HepG2 (cell line): ENCODE results near the gene ZC3H18. TPM values are rescaled to one million over a fixed set of nuclear protein-coding genes. Genes with fewer than 3 reads are reported as not detected.

Experiments
- ATAC-seq: fragments of 200-7000 bp; cut with Tn5 transposase; 3 replicates; pipeline ENCODE4 v1.9.1; 2020; ENCODE audit warnings: mild to moderate bottlenecking, moderate library complexity
- BruUV-seq: library from RNA; stranded (reverse); fragments of 400-500 nt; replicated peaks from 2 replicates; lab custom pipeline; 2021; lab: Mats Ljungman, UMichigan
- CTCF ChIA-PET: fragments of 300-600 bp; formaldehyde crosslinking; extraction: SDS; loops from one replicate; lab custom pipeline; 2021; ENCODE audit warnings: low total read pairs, inconsistent platforms, low intra/inter-chr PET ratio; lab: Yijun Ruan, JAX
- POLR2A ChIA-PET: fragments of 350-600 bp; sonication (Branson Sonifier 250); formaldehyde crosslinking; loops from one replicate; lab custom pipeline; 2020; ENCODE audit warnings: antibody characterized with exemption, inconsistent platforms; lab: Yijun Ruan, JAX
- DNase-seq: peaks from one replicate; pipeline ENCODE4 v3.0.0-alpha.2; 2015; ENCODE audit warnings: low spot score
- FAIRE-seq: peaks from 3 replicates; lab custom pipeline; 2011; peaks lifted over from hg19 to GRCh38; lab: Jason Lieb, UNC
- H2AFZ ChIP-seq: one replicate; pipeline ENCODE4 v1.6.1; 2011; ENCODE audit warnings: low read length, inconsistent platforms
- H3K27ac ChIP-seq: fragments of 300-600 bp; 3 replicates; pipeline ENCODE4 v1.8.0; 2011; ENCODE audit warnings: mixed run types, mild to moderate bottlenecking, mixed read lengths, low read length, inconsistent platforms; ENCODE audit not compliant: insufficient read depth; ENCODE audit errors: extremely low read length
- H3K27me3 ChIP-seq, 2 experiments: fragments of 200-600 bp in 1 of 2; 2 replicates in 1 of 2; 3 replicates in 1 of 2; pipeline versions ENCODE4 v1.6.0 to v1.8.0; 2011; ENCODE audit warnings: low read length in 2 of 2, mild to moderate bottlenecking in 2 of 2, moderate library complexity in 2 of 2, inconsistent platforms in 1 of 2; ENCODE audit not compliant: insufficient read depth in 2 of 2, control insufficient read depth in 1 of 2
- H3K36me3 ChIP-seq, 2 experiments: fragments of 200-600 bp in 1 of 2; replicated peaks in 1 of 2; 2 replicates in 1 of 2; 3 replicates in 1 of 2; pipeline versions ENCODE4 v1.5.1 to v1.8.0; 2011; ENCODE audit warnings: low read length in 2 of 2, inconsistent platforms in 1 of 2; ENCODE audit not compliant: insufficient read depth in 2 of 2, control insufficient read depth in 1 of 2
- H3K4me1 ChIP-seq: 2 replicates; pipeline ENCODE4 v1.5.1; 2012; ENCODE audit warnings: low read length, inconsistent platforms; ENCODE audit not compliant: insufficient read depth
- H3K4me2 ChIP-seq: 2 replicates; pipeline ENCODE4 v1.6.0; 2011; ENCODE audit warnings: low read depth, low read length, inconsistent platforms
- H3K4me3 ChIP-seq, 3 experiments: fragments of 200-600 bp in 1 of 3; sonication (generic), shearing (Covaris generic) in 1 of 3; replicated peaks in 1 of 3; 2 replicates each; pipeline ENCODE4 v1.5.1; 2011 to 2016; ENCODE audit warnings: low read length in 3 of 3, inconsistent platforms in 2 of 3, low read depth in 2 of 3, mild to moderate bottlenecking in 2 of 3, control low read depth in 1 of 3, mixed read lengths in 1 of 3; ENCODE audit not compliant: insufficient read depth in 1 of 3
- H3K79me2 ChIP-seq: one replicate; pipeline ENCODE4 v1.6.1; 2011; ENCODE audit warnings: low read length, inconsistent platforms; ENCODE audit not compliant: insufficient read depth
- H3K9ac ChIP-seq: 2 replicates; pipeline ENCODE4 v1.6.0; 2011; ENCODE audit warnings: mild to moderate bottlenecking, low read depth, low read length, inconsistent platforms; ENCODE audit not compliant: insufficient read depth
- H3K9me3 ChIP-seq: 2 replicates; pipeline ENCODE4 v1.5.1; 2012; ENCODE audit warnings: mild to moderate bottlenecking, low read length
- H4K20me1 ChIP-seq: 2 replicates; pipeline ENCODE4 v1.6.0; 2011; ENCODE audit warnings: inconsistent platforms, mild to moderate bottlenecking, low read length, moderate library complexity; ENCODE audit not compliant: insufficient read depth
- AGO2 ChIP-seq: fragments of 200-400 bp; formaldehyde crosslinking; optimal IDR thresholded peaks from 2 replicates; pipeline ENCODE3; 2017; ENCODE audit warnings: mild to moderate bottlenecking, low read depth, low read length, moderate library complexity
- HNF4G ChIP-seq, 2 experiments: sonication (generic) in 1 of 2; formaldehyde crosslinking in 1 of 2; IDR thresholded peaks; 2 replicates each; pipeline versions ENCODE4 v1.4.0 to v1.6.1; 2011 to 2020; ENCODE audit warnings: borderline replicate concordance in 2 of 2, low read depth in 2 of 2, mild to moderate bottlenecking in 2 of 2, low read length in 1 of 2, missing genetic modification reagents in 1 of 2, moderate library complexity in 1 of 2
- MTF2 ChIP-seq: sonication (generic); formaldehyde crosslinking; IDR thresholded peaks from 2 replicates; pipeline ENCODE4 v1.5.0; 2020; ENCODE audit warnings: missing genetic modification reagents, borderline replicate concordance
- MXD1 ChIP-seq: sonication (generic); formaldehyde crosslinking; IDR thresholded peaks from 2 replicates; pipeline ENCODE4 v1.4.0; 2020; ENCODE audit warnings: mild to moderate bottlenecking, missing genetic modification reagents
- POLR2G ChIP-seq: fragments of 200-400 bp; formaldehyde crosslinking; IDR thresholded peaks from 2 replicates; pipeline ENCODE4 v1.6.1; 2018; ENCODE audit warnings: mild to moderate bottlenecking, low read depth, low read length, moderate library complexity
- RBM22 ChIP-seq: fragments of 200-400 bp; formaldehyde crosslinking; optimal IDR thresholded peaks from 2 replicates; pipeline ENCODE3; 2017; ENCODE audit warnings: mild to moderate bottlenecking, low read length, moderate library complexity
- RBM39 ChIP-seq: fragments of 200-400 bp; formaldehyde crosslinking; IDR thresholded peaks from one replicate; pipeline ENCODE4 v1.6.1; 2018; ENCODE audit warnings: antibody characterized with exemption, mild to moderate bottlenecking, low read depth, low read length; ENCODE audit not compliant: poor library complexity, severe bottlenecking
- TARDBP ChIP-seq: sonication (generic); formaldehyde crosslinking; IDR thresholded peaks from 2 replicates; pipeline ENCODE4 v1.8.0; 2022; ENCODE audit warnings: mild to moderate bottlenecking, missing genetic modification reagents
- ZBTB1 ChIP-seq: sonication (generic); formaldehyde crosslinking; IDR thresholded peaks from 2 replicates; pipeline ENCODE4 v1.4.0; 2020; ENCODE audit warnings: missing genetic modification reagents, borderline replicate concordance
- ZBTB33 ChIP-seq: sonication (generic); formaldehyde crosslinking; IDR thresholded peaks from 2 replicates; pipeline ENCODE4 v1.4.0; 2020; ENCODE audit warnings: missing genetic modification reagents
- ZFYVE20 ChIP-seq: sonication (generic); formaldehyde crosslinking; IDR thresholded peaks from 2 replicates; pipeline ENCODE4 v1.8.0; 2023; ENCODE audit warnings: low read depth, mild to moderate bottlenecking, moderate library complexity, missing genetic modification reagents, borderline replicate concordance
- ZKSCAN8 ChIP-seq: IDR thresholded peaks from 2 replicates; pipeline ENCODE4 v1.6.1; 2016; ENCODE audit warnings: borderline replicate concordance, missing genetic modification reagents, missing compliant biosample characterization
- ZNF687 ChIP-seq: sonication (generic); formaldehyde crosslinking; IDR thresholded peaks from 2 replicates; pipeline ENCODE4 v1.5.1; 2020; ENCODE audit warnings: mild to moderate bottlenecking, missing genetic modification reagents, moderate library complexity
- ZNF883 ChIP-seq: sonication (generic); formaldehyde crosslinking; IDR thresholded peaks from 2 replicates; pipeline ENCODE4 v1.5.1; 2020; ENCODE audit warnings: mild to moderate bottlenecking, missing genetic modification reagents; ENCODE audit errors: not compliant biosample characterization
- ZSCAN12 ChIP-seq: sonication (generic); formaldehyde crosslinking; IDR thresholded peaks from 2 replicates; pipeline ENCODE4 v1.9.0; 2021; ENCODE audit warnings: mild to moderate bottlenecking, missing genetic modification reagents
- WGBS: methylation state at CpG from one replicate; pipeline ENCODE4 v1.1.6; 2017; ENCODE audit warnings: low lambda C conversion rate; 5-methylcytosine and 5-hydroxymethylcytosine counted together
- in situ Hi-C: cut with HindIII; loops from 2 replicates; pipeline ENCODE4 v1.10.0; 2017; ENCODE audit warnings: low pct_unique_long_range_greater_than_20kb; ENCODE audit not compliant: extremely low pct_ligation_motif_present
- intact Hi-C: fragments of 100-400 bp; cut with micrococcal nuclease; formaldehyde crosslinking; loops from one replicate; pipeline ENCODE4 v1.10.0; 2022; ENCODE audit not compliant: unreplicated experiment
- polyA plus RNA-seq, 8 experiments: library from polyadenylated mRNA; depleted of rRNA in 3 of 8; stranded (reverse) in 7 of 8; unstranded in 1 of 8; fragments of >200 nt; fragmentation: Illumina TruSeq in 4 of 8; extraction: Trizol in 4 of 8; gene quantifications; 2 replicates each; pipeline versions ENCODE4 v1.2.1 to v1.2.3, GENCODE V29; 2011 to 2016; ENCODE audit warnings: low read depth in 4 of 8, missing spikeins in 1 of 8, mixed read lengths in 1 of 8; ENCODE audit not compliant: insufficient read depth in 1 of 8
- total RNA-seq, 5 experiments: library from RNA; depleted of rRNA; stranded (reverse); fragments of >200 nt; fragmentation: Illumina TruSeq; extraction: Trizol; gene quantifications; 2 replicates each; pipeline ENCODE4 v1.2.3, GENCODE V29; 2016; ENCODE audit warnings: low read depth in 1 of 5

The ZC3H18 gene
- total and polyA plus RNA-seq, 2 of the 13 experiments (the other 11 are each of a cell fraction or from before 2014, with no cell fraction given), result 11.2 to 27.4 TPM

GRCh38 chr16:88532434-88533241 lies 37.6 kb upstream of the ZC3H18 start:
- in situ Hi-C loops, result no loop called here
- peak; percentile 2; the same call in 2 of the 3 replicates for ATAC-seq
- H3K36me3 ChIP-seq, result peaks cover 20 to 26% of the 10 kb centered on the region in 2 experiments; a peak in 4 of 5 replicates
- no peak overlapping the region for H2AFZ ChIP-seq
- TF ChIP-seq ZBTB33 (CRISPR knock-in tag) (peak; percentile 71; the same call in 1 of the 2 replicates), ZNF883 (CRISPR knock-in tag) (no peak), AGO2 (peak; percentile 83), ZSCAN12 (no peak), MXD1 (CRISPR knock-in tag) (no peak), ZKSCAN8 (CRISPR knock-in tag) (no peak), ZNF687 (CRISPR knock-in tag) (peak; percentile 29; the same call in 1 of the 2 replicates), RBM39 (no peak), TARDBP (CRISPR knock-in tag) (no peak), RBM22 (peak; percentile 84), POLR2G (0 out of 2 replicates have a peak, but pooled peaks have one; percentile 14), MTF2 (CRISPR knock-in tag) (no peak), HNF4G (IDR thresholded peaks at IDR 0.05; ENCODE audit: borderline replicate concordance, low read depth, low read length) (no peak), HNF4G (CRISPR knock-in tag; IDR thresholded peaks at IDR 0.05; ENCODE audit: borderline replicate concordance, low read depth) (no peak), ZBTB1 (CRISPR knock-in tag) (no peak), ZFYVE20 (CRISPR knock-in tag) (no peak)
- intact Hi-C loops, result no loop called here
- CTCF ChIA-PET, result interaction anchor here (1.3 kb wide), 1 partner anchor 90 kb away, joined by 3 read pairs; no protein-coding TSS in a partner anchor
- WGBS, result 91% methylated on average over 11 of the region's 37 CpGs
- no peaks in the 10 kb centered on the region for H3K27me3 ChIP-seq
- H3K79me2 ChIP-seq, result no peaks in the 10 kb centered on the region
- no peaks in the 10 kb centered on the region for H3K9me3 ChIP-seq
- no peak for DNase-seq
- no peak for FAIRE-seq
- H3K27ac ChIP-seq, result no peak overlapping the region
- H4K20me1 ChIP-seq, result no peaks in the 10 kb centered on the region; the same call in 1 of the 2 replicates
- no peak overlapping the region for H3K4me3 ChIP-seq
- H3K4me1 ChIP-seq, result peaks cover 12% of the 10 kb centered on the region
- no TSS peak for BruUV-seq
- POLR2A ChIA-PET, result no interaction called here
- H3K4me2 ChIP-seq, result no peak overlapping the region
- H3K9ac ChIP-seq, result no peak overlapping the region
